Ovary (tissue), 3 donors: Measurements from ENCODE around the gene PHACTR3.

Experiments
- EP300 ChIP-seq: sonication (generic); formaldehyde crosslinking; IDR thresholded peaks from one replicate; pipeline ENCODE4 v1.6.1; 2017; ENCODE audit warnings: antibody characterized with exemption
- POLR2A ChIP-seq: fragments of 450-650 bp; IDR thresholded peaks from one replicate; pipeline ENCODE4 v1.6.1; 2017; ENCODE audit warnings: antibody characterized with exemption, mild to moderate bottlenecking, moderate library complexity
- TF ChIP-seq, protein P1 (sequence below), 3 donors: fragments of 450-650 bp in 2 of 3; fragments of 200-600 bp in 1 of 3; IDR thresholded peaks; one replicate each; pipeline versions ENCODE4 v1.5.1 to v1.8.0; 2016 to 2022; ENCODE audit warnings: antibody characterized with exemption in 3 of 3, mild to moderate bottlenecking in 1 of 3
- donor health status: DM: no; HTN: no; CAD: no.

GRCh38 chr20:59630526-59630925 lies 26.2 kb downstream of the PHACTR3 start:
- TF ChIP-seq, protein P1, sequence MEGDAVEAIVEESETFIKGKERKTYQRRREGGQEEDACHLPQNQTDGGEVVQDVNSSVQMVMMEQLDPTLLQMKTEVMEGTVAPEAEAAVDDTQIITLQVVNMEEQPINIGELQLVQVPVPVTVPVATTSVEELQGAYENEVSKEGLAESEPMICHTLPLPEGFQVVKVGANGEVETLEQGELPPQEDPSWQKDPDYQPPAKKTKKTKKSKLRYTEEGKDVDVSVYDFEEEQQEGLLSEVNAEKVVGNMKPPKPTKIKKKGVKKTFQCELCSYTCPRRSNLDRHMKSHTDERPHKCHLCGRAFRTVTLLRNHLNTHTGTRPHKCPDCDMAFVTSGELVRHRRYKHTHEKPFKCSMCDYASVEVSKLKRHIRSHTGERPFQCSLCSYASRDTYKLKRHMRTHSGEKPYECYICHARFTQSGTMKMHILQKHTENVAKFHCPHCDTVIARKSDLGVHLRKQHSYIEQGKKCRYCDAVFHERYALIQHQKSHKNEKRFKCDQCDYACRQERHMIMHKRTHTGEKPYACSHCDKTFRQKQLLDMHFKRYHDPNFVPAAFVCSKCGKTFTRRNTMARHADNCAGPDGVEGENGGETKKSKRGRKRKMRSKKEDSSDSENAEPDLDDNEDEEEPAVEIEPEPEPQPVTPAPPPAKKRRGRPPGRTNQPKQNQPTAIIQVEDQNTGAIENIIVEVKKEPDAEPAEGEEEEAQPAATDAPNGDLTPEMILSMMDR (IDR thresholded peaks at IDR 0.05) = no peak
- TF ChIP-seq EP300 = no peak
- TF ChIP-seq POLR2A = no peak
